HepG2 (cell line): ENCODE data around the gene FANCE. TPM values are rescaled to one million over a fixed set of nuclear protein-coding genes. Genes with fewer than 3 reads are reported as not detected.

ENCODE experiments used
- ADNP ChIP-seq: sonication (generic); formaldehyde crosslinking; IDR thresholded peaks from 2 replicates; pipeline ENCODE4 v1.4.0; 2020; ENCODE audit warnings: missing genetic modification reagents
- CTCF ChIP-seq: sonication (generic); formaldehyde crosslinking; IDR thresholded peaks from 2 replicates; pipeline ENCODE4 v1.5.0; 2020; ENCODE audit warnings: mild to moderate bottlenecking, missing genetic modification reagents, moderate library complexity
- DDIT3 ChIP-seq: sonication (generic); formaldehyde crosslinking; IDR thresholded peaks from 2 replicates; pipeline ENCODE4 v1.4.0; 2020; ENCODE audit warnings: mild to moderate bottlenecking, missing genetic modification reagents
- ERF ChIP-seq: IDR thresholded peaks from 2 replicates; pipeline ENCODE4 v1.6.1; 2018; ENCODE audit warnings: missing biosample characterization, missing genetic modification reagents
- MEIS1 ChIP-seq: sonication (generic); formaldehyde crosslinking; IDR thresholded peaks from 2 replicates; pipeline ENCODE4 v1.9.0; 2021; ENCODE audit warnings: mild to moderate bottlenecking, missing genetic modification reagents, moderate library complexity, borderline replicate concordance
- MIXL1 ChIP-seq: IDR thresholded peaks from 2 replicates; pipeline ENCODE4 v1.6.1; 2016
- NFATC3 ChIP-seq: sonication (generic); formaldehyde crosslinking; IDR thresholded peaks from 2 replicates; pipeline ENCODE4 v1.5.1; 2020; ENCODE audit warnings: mild to moderate bottlenecking, missing genetic modification reagents
- NR1H2 ChIP-seq: sonication (generic); formaldehyde crosslinking; IDR thresholded peaks from 2 replicates; pipeline ENCODE4 v1.8.1; 2022; ENCODE audit warnings: low read depth, missing genetic modification reagents, borderline replicate concordance
- REST ChIP-seq, 2 experiments: IDR thresholded peaks; 2 replicates each; pipeline ENCODE4 v1.6.1; 2011 to 2012; ENCODE audit warnings: low read length in 2 of 2, borderline replicate concordance in 1 of 2, low read depth in 1 of 2, mild to moderate bottlenecking in 1 of 2, moderate library complexity in 1 of 2
- SATB2 ChIP-seq: sonication (generic); formaldehyde crosslinking; IDR thresholded peaks from 2 replicates; pipeline ENCODE4 v1.5.0; 2020; ENCODE audit warnings: missing genetic modification reagents
- SRSF9 ChIP-seq: fragments of 200-400 bp; formaldehyde crosslinking; IDR thresholded peaks from 2 replicates; pipeline ENCODE4 v1.6.1; 2018; ENCODE audit warnings: borderline replicate concordance, mild to moderate bottlenecking, low read depth, low read length; ENCODE audit not compliant: insufficient read depth, poor library complexity, severe bottlenecking
- STAT5B ChIP-seq: sonication (generic); formaldehyde crosslinking; IDR thresholded peaks from 2 replicates; pipeline ENCODE4 v1.4.0; 2020; ENCODE audit warnings: missing genetic modification reagents
- STAT6 ChIP-seq: sonication (generic); formaldehyde crosslinking; IDR thresholded peaks from 2 replicates; pipeline ENCODE4 v1.4.0; 2020; ENCODE audit warnings: missing genetic modification reagents, mild to moderate bottlenecking, borderline replicate concordance
- THAP11 ChIP-seq: IDR thresholded peaks from 2 replicates; pipeline ENCODE4 v1.6.1; 2016; ENCODE audit warnings: missing biosample characterization, missing genetic modification reagents
- XBP1 ChIP-seq: sonication (generic); formaldehyde crosslinking; IDR thresholded peaks from 2 replicates; pipeline ENCODE4 v1.5.0; 2020; ENCODE audit warnings: missing genetic modification reagents
- ZBTB7B ChIP-seq: sonication (generic); formaldehyde crosslinking; IDR thresholded peaks from 2 replicates; pipeline ENCODE4 v1.4.0; 2020; ENCODE audit warnings: missing genetic modification reagents
- ZNF431 ChIP-seq: sonication (generic); formaldehyde crosslinking; IDR thresholded peaks from 2 replicates; pipeline ENCODE4 v1.9.0; 2022; ENCODE audit warnings: missing genetic modification reagents, low read depth, mild to moderate bottlenecking, borderline replicate concordance
- ZNF546 ChIP-seq: sonication (generic); formaldehyde crosslinking; conservative IDR thresholded peaks from 2 replicates; pipeline ENCODE4 v1.8.1; 2023; ENCODE audit warnings: mild to moderate bottlenecking, missing genetic modification reagents
- polyA plus RNA-seq, 8 experiments: library from polyadenylated mRNA; depleted of rRNA in 3 of 8; stranded (reverse) in 7 of 8; unstranded in 1 of 8; fragments of >200 nt; fragmentation: Illumina TruSeq in 4 of 8; extraction: Trizol in 4 of 8; gene quantifications; 2 replicates each; pipeline versions ENCODE4 v1.2.1 to v1.2.3, GENCODE V29; 2011 to 2016; ENCODE audit warnings: low read depth in 4 of 8, missing spikeins in 1 of 8, mixed read lengths in 1 of 8; ENCODE audit not compliant: insufficient read depth in 1 of 8
- total RNA-seq, 5 experiments: library from RNA; depleted of rRNA; stranded (reverse); fragments of >200 nt; fragmentation: Illumina TruSeq; extraction: Trizol; gene quantifications; 2 replicates each; pipeline ENCODE4 v1.2.3, GENCODE V29; 2016; ENCODE audit warnings: low read depth in 1 of 5
- TF ChIP-seq, protein P1 (sequence below): IDR thresholded peaks from 2 replicates; pipeline ENCODE4 v1.6.1; 2016; ENCODE audit warnings: missing compliant biosample characterization, missing genetic modification reagents, borderline replicate concordance

FANCE gene
- total and polyA plus RNA-seq, 2 of the 13 experiments (the other 11 are each of a cell fraction or from before 2014, with no cell fraction given) = 7.1 to 11.2 TPM

DNA sequence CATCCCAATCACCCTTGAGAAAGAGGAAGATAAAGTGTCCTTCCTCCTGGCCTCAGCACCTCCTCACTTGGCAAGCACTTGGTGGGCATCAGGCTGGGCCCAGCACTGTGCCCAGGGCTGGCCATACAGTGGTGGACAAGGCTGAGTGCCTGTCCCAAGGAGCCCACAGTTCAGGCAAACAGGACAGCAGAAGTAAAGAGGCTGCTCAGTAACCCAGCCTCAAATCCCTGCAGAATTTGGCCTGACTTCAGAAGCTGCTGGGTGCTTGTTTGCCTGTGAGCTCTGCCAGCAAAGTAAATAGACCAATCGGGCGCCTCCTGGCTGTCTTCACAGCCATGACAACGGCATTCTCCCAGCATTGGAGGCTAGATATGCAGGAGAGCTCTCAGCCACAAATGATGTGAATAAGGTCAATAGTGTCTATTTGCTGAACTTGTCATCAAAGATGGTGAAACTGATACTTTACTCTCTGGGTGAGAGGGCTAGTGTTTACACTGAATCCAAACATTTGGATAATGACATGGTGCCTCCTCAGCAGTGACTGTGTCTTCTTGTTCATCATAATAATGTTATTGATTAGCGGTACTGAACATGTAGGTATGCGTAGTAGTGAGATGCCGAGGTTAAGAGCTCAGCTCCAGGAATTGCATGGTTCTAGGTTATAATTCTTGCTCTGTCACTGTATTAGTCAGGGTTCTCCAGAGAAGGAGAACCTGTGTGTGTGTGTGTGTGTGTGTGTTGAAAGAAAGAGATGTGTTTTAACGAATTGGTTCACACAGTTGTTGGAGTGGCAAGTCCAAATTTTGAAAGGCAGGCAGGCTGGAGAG, 36.9 kb upstream of the FANCE start (continued):
- TF ChIP-seq CTCF (CRISPR knock-in tag) (peak; percentile 97), NR1H2 (CRISPR knock-in tag) (no peak), ZBTB7B (peak; percentile 77; the same call in 1 of the 2 replicates), THAP11 (peak; percentile 77), STAT5B (CRISPR knock-in tag) (no peak), STAT6 (peak; percentile 99), SATB2 (no peak), ADNP (CRISPR knock-in tag) (no peak), DDIT3 (CRISPR knock-in tag) (no peak; the same call in 1 of the 2 replicates), XBP1 (no peak; the same call in 1 of the 2 replicates), ERF (CRISPR knock-in tag) (peak; percentile 97), MIXL1 (CRISPR knock-in tag) (peak; percentile 98), NFATC3 (CRISPR knock-in tag) (0 out of 2 replicates have a peak, but pooled peaks have one; percentile 23), ZNF431 (CRISPR knock-in tag) (peak; percentile 92; the same call in 1 of the 2 replicates), ZNF546 (CRISPR knock-in tag) (0 out of 2 replicates have a peak, but pooled peaks have one; percentile 29), SRSF9 (no peak), REST (IDR thresholded peaks at IDR 0.05; ENCODE audit: borderline replicate concordance in 1 of 2, low read depth in 1 of 2, low read length in 2 of 2) (peak in 1 of 2 experiments; percentile 54; a peak in 1 of 4 replicates), MEIS1 (peak; percentile 95)
- TF ChIP-seq, protein P1, sequence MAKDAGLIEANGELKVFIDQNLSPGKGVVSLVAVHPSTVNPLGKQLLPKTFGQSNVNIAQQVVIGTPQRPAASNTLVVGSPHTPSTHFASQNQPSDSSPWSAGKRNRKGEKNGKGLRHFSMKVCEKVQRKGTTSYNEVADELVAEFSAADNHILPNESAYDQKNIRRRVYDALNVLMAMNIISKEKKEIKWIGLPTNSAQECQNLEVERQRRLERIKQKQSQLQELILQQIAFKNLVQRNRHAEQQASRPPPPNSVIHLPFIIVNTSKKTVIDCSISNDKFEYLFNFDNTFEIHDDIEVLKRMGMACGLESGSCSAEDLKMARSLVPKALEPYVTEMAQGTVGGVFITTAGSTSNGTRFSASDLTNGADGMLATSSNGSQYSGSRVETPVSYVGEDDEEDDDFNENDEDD (CRISPR knock-in tag) = peak; percentile 24; the same call in 1 of the 2 replicates
